HG03354 (cell line): ENCODE data around the gene GPR161.

Experiments used
- ATAC-seq: cut with Tn5 transposase; IDR thresholded peaks from one replicate; pipeline ENCODE4 v1.9.1; 2021; ENCODE audit warnings: mild to moderate bottlenecking; ENCODE audit not compliant: unreplicated experiment, poor library complexity, severe bottlenecking

The GPR161 gene

GRCh38 chr1:168054117-168054516, 82.6 kb downstream of the GPR161 start:
- no peak for ATAC-seq

- ATAC-seq, result no peak
Observed at GRCh38 chr1:168053681-168054080, 83.0 kb downstream of the GPR161 start.

DNA sequence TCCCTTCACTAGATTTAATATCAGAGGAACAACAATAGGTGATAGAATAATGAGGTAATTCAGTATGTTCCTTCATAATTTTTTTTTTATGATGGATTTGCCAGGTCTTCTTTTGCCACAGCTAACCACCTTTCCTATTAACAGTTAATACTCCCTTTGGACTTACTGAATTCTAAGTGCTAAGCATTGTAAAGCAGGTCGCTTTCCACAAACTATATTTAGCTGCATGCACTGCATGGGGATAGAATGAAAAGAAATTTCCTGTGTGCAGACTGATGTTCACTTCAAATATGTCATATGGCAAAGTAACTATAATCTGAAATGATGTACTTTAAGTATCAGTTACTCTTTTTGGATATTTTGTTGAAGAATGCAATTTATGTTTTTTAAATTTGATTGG, 85.8 kb downstream of the GPR161 start:
- ATAC-seq, result no peak

GRCh38 chr1:168050307-168050706, 86.4 kb downstream of the GPR161 start:
- ATAC-seq, result no peak

DNA sequence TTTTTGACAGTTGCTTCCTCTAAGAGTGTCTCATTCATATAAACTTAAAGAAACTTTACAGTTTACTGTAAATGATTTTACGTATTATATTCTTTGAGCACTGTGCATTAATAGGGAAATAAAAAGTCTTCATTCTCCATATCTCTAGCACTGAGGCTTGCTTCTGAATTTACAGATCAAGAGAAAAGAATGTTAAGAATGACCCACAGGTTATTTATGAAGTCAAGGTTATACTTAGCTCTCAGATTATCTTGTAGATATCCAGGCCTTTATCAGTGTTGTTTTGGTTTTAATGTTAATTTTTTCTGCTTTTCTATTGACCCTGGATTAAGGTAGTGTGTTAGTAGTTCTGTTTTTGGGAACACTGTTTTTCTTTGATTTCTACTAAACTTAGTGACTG, 91.4 kb downstream of the GPR161 start:
- ATAC-seq, result no peak

DNA sequence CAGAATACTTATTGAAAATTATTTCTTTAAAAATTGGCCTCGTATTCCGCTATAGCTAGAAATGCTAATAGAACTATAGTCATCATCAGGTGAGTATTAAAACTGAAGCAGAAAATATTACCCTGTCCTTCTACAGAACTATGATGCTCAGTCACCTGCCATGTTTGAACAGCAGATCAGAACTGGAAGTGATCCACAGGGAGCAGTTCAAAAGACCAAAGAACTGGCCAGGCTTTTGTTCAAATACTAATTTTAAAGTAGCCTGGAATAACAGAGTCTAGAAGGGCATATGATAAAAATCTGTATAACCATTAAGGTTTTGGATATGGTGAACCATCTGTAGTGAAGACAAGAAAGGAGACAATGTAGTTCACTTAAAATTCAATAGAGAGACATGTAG, 94.4 kb downstream of the GPR161 start:
- ATAC-seq, result no peak

- ATAC-seq, result no peak
Observed at GRCh38 chr1:168035345-168035744, 101.4 kb downstream of the GPR161 start.

GRCh38 chr1:168032029-168032428, 104.7 kb downstream of the GPR161 start:
- ATAC-seq, result no peak

DNA sequence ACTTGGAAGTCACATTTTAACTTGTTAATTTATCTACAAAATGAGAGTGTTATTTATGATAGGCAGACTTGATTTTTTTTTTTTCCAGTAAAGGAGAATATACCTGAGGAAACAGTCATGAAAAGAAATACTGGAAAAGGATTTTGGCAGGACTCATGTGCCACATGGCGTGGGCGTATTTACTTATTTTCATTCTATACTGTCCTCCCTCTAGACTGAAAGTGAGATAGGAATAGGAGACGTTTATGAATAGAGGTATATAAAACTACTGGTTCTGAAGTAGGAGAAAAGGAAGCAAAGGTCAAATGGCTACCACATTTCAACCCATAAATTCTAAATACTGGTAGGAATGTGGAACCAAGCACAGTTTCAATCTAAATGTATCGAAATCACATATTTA, 105.1 kb downstream of the GPR161 start:
- ATAC-seq, result no peak

GRCh38 chr1:168031198-168031597, 105.5 kb downstream of the GPR161 start:
- ATAC-seq, result no peak
